ENCODE data around the gene CDH23. TPM values are rescaled to one million over a fixed set of nuclear protein-coding genes. Genes with fewer than 3 reads are reported as not detected.

Gene CDH23
- total RNA-seq, 1 experiment from 2014 or later, result not detected

GRCh38 chr10:71724539-71724938 lies 327.8 kb downstream of the CDH23 start:
- Histone ChIP-seq H3K9me3 (ENCODE audit: low read length) (no peaks in the 10 kb centered on the region), H3K4me1 (ENCODE audit: insufficient read depth, low read length) (peaks cover 19% of the 10 kb centered on the region), H4K20me1 (ENCODE audit: low read length) (no peaks in the 10 kb centered on the region), H3K4me2 (ENCODE audit: low read length) (no peak overlapping the region), H3K36me3 (ENCODE audit: low read depth, low read length) (no peaks in the 10 kb centered on the region), H3K79me2 (ENCODE audit: low read length) (no peaks in the 10 kb centered on the region), H3F3A (ENCODE audit: low read length, unreplicated experiment) (no peaks in the 10 kb centered on the region), H3K9ac (ENCODE audit: low read length) (no peak overlapping the region), H2AFZ (ENCODE audit: low read length) (no peak overlapping the region), H3K27ac (ENCODE audit: low read length) (no peak overlapping the region), H3K4me3 (ENCODE audit: low read length) (no peak overlapping the region), H3K27me3 (ENCODE audit: low read length) (no peaks in the 10 kb centered on the region), H3K9me2 (replicated peaks; ENCODE audit: low read length) (no peaks in the 10 kb centered on the region)
- DNase-seq (no peak), ATAC-seq (no peak)
- ChIA-PET CTCF (no interaction called here), POLR2A (ENCODE audit: unreplicated experiment) (no interaction called here)
- TF ChIP-seq EZH2phosphoT487 (IDR thresholded peaks at IDR 0.05; ENCODE audit: borderline replicate concordance, low read length) (no peak), EZH2 (IDR thresholded peaks at IDR 0.05; ENCODE audit: low read length, unreplicated experiment) (no peak)
- TF ChIP-seq, protein P1, sequence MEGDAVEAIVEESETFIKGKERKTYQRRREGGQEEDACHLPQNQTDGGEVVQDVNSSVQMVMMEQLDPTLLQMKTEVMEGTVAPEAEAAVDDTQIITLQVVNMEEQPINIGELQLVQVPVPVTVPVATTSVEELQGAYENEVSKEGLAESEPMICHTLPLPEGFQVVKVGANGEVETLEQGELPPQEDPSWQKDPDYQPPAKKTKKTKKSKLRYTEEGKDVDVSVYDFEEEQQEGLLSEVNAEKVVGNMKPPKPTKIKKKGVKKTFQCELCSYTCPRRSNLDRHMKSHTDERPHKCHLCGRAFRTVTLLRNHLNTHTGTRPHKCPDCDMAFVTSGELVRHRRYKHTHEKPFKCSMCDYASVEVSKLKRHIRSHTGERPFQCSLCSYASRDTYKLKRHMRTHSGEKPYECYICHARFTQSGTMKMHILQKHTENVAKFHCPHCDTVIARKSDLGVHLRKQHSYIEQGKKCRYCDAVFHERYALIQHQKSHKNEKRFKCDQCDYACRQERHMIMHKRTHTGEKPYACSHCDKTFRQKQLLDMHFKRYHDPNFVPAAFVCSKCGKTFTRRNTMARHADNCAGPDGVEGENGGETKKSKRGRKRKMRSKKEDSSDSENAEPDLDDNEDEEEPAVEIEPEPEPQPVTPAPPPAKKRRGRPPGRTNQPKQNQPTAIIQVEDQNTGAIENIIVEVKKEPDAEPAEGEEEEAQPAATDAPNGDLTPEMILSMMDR (conservative IDR thresholded peaks at IDR 0.05; ENCODE audit: low read depth, low read length), result no peak
- intact Hi-C loops (cut with micrococcal nuclease), result no loop called here
- BruUV-seq (replicated peaks), result no TSS peak

GRCh38 chr10:71725249-71725648 lies 328.5 kb downstream of the CDH23 start:
- no peak overlapping the region for H3K4me3 ChIP-seq (ENCODE audit: low read length)
- BruUV-seq (replicated peaks), result no TSS peak
- no peak overlapping the region for H3K4me2 ChIP-seq (ENCODE audit: low read length)
- no peaks in the 10 kb centered on the region for H3K36me3 ChIP-seq (ENCODE audit: low read depth, low read length)
- no peaks in the 10 kb centered on the region for H3F3A ChIP-seq (ENCODE audit: low read length, unreplicated experiment)
- H3K27me3 ChIP-seq (ENCODE audit: low read length), result no peaks in the 10 kb centered on the region
- H4K20me1 ChIP-seq (ENCODE audit: low read length), result no peaks in the 10 kb centered on the region
- no peak overlapping the region for H3K27ac ChIP-seq (ENCODE audit: low read length)
- H3K79me2 ChIP-seq (ENCODE audit: low read length), result no peaks in the 10 kb centered on the region
- ChIA-PET CTCF (no interaction called here), POLR2A (ENCODE audit: unreplicated experiment) (no interaction called here)
- ATAC-seq (no peak), DNase-seq (no peak)
- H3K9ac ChIP-seq (ENCODE audit: low read length), result no peak overlapping the region
- no peaks in the 10 kb centered on the region for H3K9me3 ChIP-seq (ENCODE audit: low read length)
- no peak for TF ChIP-seq EZH2phosphoT487 (IDR thresholded peaks at IDR 0.05; ENCODE audit: borderline replicate concordance, low read length)
- no peak for TF ChIP-seq EZH2 (IDR thresholded peaks at IDR 0.05; ENCODE audit: low read length, unreplicated experiment)
- TF ChIP-seq, protein P1 (conservative IDR thresholded peaks at IDR 0.05; ENCODE audit: low read depth, low read length), result no peak
- H3K4me1 ChIP-seq (ENCODE audit: insufficient read depth, low read length), result peaks cover 19% of the 10 kb centered on the region
- no peaks in the 10 kb centered on the region for H3K9me2 ChIP-seq (replicated peaks; ENCODE audit: low read length)
- intact Hi-C loops (cut with micrococcal nuclease), result loop anchor here (5.0 kb wide), 1 partner anchor 42 kb away; no protein-coding TSS in a partner anchor
- H2AFZ ChIP-seq (ENCODE audit: low read length), result no peak overlapping the region

GRCh38 chr10:71725998-71726579 lies 329.4 kb downstream of the CDH23 start:
- ATAC-seq, result peak; percentile 37
- Histone ChIP-seq H3K9ac (ENCODE audit: low read length) (no peak overlapping the region), H3K4me1 (ENCODE audit: insufficient read depth, low read length) (peaks cover 19% of the 10 kb centered on the region), H3K27ac (ENCODE audit: low read length) (peak overlapping the region; percentile 20; the same call in 1 of the 2 replicates), H3F3A (ENCODE audit: low read length, unreplicated experiment) (no peaks in the 10 kb centered on the region), H3K4me3 (ENCODE audit: low read length) (no peak overlapping the region), H3K4me2 (ENCODE audit: low read length) (no peak overlapping the region), H3K79me2 (ENCODE audit: low read length) (no peaks in the 10 kb centered on the region), H3K36me3 (ENCODE audit: low read depth, low read length) (no peaks in the 10 kb centered on the region), H3K27me3 (ENCODE audit: low read length) (no peaks in the 10 kb centered on the region), H2AFZ (ENCODE audit: low read length) (0 out of 2 replicates have a peak overlapping the region, but pooled peaks have one; percentile 10), H3K9me2 (replicated peaks; ENCODE audit: low read length) (no peaks in the 10 kb centered on the region), H4K20me1 (ENCODE audit: low read length) (no peaks in the 10 kb centered on the region), H3K9me3 (ENCODE audit: low read length) (no peaks in the 10 kb centered on the region)
- DNase-seq, result peak; percentile 49
- POLR2A ChIA-PET (ENCODE audit: unreplicated experiment), result no interaction called here
- CTCF ChIA-PET, result no interaction called here
- TF ChIP-seq, protein P1 (conservative IDR thresholded peaks at IDR 0.05; ENCODE audit: low read depth, low read length), result peak; percentile 56
- TF ChIP-seq EZH2phosphoT487 (IDR thresholded peaks at IDR 0.05; ENCODE audit: borderline replicate concordance, low read length) (no peak), EZH2 (IDR thresholded peaks at IDR 0.05; ENCODE audit: low read length, unreplicated experiment) (no peak)
- BruUV-seq (replicated peaks), result no TSS peak
- intact Hi-C loops (cut with micrococcal nuclease), result loop anchor here (5.0 kb wide), 1 partner anchor 41 kb away; no protein-coding TSS in a partner anchor
